Erythroblast (primary cell): ENCODE results near the gene FAM3D.

Source experiments
- GATA1 ChIP-seq: IDR thresholded peaks from 2 replicates; pipeline ENCODE4 v1.6.1; 2011; ENCODE audit warnings: low read depth, mild to moderate bottlenecking, control low read depth, low read length, moderate library complexity
- POLR2A ChIP-seq: IDR thresholded peaks from 2 replicates; pipeline ENCODE4 v1.6.1; 2011; ENCODE audit warnings: mild to moderate bottlenecking, low read length

DNA sequence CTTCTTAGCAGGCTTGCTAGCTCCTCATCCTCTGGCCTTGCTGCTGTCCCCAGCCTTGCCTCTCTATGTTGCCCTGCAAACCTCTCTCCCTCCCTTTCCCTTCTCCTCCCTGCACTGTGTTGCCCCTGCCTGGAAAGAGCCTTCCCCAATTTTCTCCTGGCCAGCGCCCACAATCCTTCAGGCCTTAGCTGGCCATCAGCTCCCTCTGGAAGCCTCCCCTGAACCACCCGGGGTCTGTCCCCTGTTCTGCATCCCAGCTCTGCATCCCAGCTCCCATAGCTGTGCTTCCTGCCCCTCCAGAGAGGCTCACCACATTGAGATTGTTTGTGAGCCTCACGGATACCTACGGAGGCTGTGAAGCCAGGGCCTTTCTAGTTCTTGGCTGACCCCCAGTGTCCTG lies 23.7 kb downstream of the FAM3D start:
- TF ChIP-seq POLR2A (no peak), GATA1 (no peak)
